ENCODE results near the gene PDHX. TPM values are rescaled to one million over a fixed set of nuclear protein-coding genes. Genes with fewer than 3 reads are reported as not detected.
"Not testable (repeated sequence)": the region's sequence is repeated elsewhere in the genome, so short reads cannot be mapped to it uniquely, and the experiment has no call there.

Gene PDHX
- total RNA-seq, 1 donor from 2014 or later, result 40.3 TPM

GRCh38 chr11:35014346-35014745, 97.9 kb downstream of the PDHX start:
- DNase-seq (ENCODE audit: extremely low spot score, unreplicated experiment), result no peak
- TF ChIP-seq, protein P1, sequence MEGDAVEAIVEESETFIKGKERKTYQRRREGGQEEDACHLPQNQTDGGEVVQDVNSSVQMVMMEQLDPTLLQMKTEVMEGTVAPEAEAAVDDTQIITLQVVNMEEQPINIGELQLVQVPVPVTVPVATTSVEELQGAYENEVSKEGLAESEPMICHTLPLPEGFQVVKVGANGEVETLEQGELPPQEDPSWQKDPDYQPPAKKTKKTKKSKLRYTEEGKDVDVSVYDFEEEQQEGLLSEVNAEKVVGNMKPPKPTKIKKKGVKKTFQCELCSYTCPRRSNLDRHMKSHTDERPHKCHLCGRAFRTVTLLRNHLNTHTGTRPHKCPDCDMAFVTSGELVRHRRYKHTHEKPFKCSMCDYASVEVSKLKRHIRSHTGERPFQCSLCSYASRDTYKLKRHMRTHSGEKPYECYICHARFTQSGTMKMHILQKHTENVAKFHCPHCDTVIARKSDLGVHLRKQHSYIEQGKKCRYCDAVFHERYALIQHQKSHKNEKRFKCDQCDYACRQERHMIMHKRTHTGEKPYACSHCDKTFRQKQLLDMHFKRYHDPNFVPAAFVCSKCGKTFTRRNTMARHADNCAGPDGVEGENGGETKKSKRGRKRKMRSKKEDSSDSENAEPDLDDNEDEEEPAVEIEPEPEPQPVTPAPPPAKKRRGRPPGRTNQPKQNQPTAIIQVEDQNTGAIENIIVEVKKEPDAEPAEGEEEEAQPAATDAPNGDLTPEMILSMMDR (conservative IDR thresholded peaks at IDR 0.05), result no peak
- peaks cover 7% of the 10 kb centered on the region for H3K4me1 Mint-ChIP-seq (ENCODE audit: unreplicated experiment)
- H3K9me3 Mint-ChIP-seq, result no peaks in the 10 kb centered on the region
- no peaks in the 10 kb centered on the region for H3K27me3 Mint-ChIP-seq
- no peaks in the 10 kb centered on the region for H3K36me3 Mint-ChIP-seq
- no peak overlapping the region for H3K27ac Mint-ChIP-seq
- H3K4me3 Mint-ChIP-seq, result no peak overlapping the region

GRCh38 chr11:35015621-35016387, 99.4 kb downstream of the PDHX start:
- no peaks in the 10 kb centered on the region for H3K27me3 Mint-ChIP-seq
- no peak overlapping the region for H3K4me3 Mint-ChIP-seq
- no peak overlapping the region for H3K27ac Mint-ChIP-seq
- TF ChIP-seq, protein P1 (conservative IDR thresholded peaks at IDR 0.05), result no peak
- no peaks in the 10 kb centered on the region for H3K9me3 Mint-ChIP-seq
- DNase-seq (ENCODE audit: extremely low spot score, unreplicated experiment), result no peak
- H3K36me3 Mint-ChIP-seq, result no peaks in the 10 kb centered on the region
- no peaks in the 10 kb centered on the region for H3K4me1 Mint-ChIP-seq (ENCODE audit: unreplicated experiment)

GRCh38 chr11:35016916-35017315, 100.5 kb downstream of the PDHX start:
- TF ChIP-seq, protein P1 (conservative IDR thresholded peaks at IDR 0.05), result no peak
- Mint-ChIP-seq H3K36me3 (no peaks in the 10 kb centered on the region), H3K4me3 (no peak overlapping the region), H3K27ac (no peak overlapping the region), H3K4me1 (ENCODE audit: unreplicated experiment) (no peaks in the 10 kb centered on the region), H3K9me3 (peaks cover 7% of the 10 kb centered on the region), H3K27me3 (no peaks in the 10 kb centered on the region)
- no peak for DNase-seq (ENCODE audit: extremely low spot score, unreplicated experiment)

DNA sequence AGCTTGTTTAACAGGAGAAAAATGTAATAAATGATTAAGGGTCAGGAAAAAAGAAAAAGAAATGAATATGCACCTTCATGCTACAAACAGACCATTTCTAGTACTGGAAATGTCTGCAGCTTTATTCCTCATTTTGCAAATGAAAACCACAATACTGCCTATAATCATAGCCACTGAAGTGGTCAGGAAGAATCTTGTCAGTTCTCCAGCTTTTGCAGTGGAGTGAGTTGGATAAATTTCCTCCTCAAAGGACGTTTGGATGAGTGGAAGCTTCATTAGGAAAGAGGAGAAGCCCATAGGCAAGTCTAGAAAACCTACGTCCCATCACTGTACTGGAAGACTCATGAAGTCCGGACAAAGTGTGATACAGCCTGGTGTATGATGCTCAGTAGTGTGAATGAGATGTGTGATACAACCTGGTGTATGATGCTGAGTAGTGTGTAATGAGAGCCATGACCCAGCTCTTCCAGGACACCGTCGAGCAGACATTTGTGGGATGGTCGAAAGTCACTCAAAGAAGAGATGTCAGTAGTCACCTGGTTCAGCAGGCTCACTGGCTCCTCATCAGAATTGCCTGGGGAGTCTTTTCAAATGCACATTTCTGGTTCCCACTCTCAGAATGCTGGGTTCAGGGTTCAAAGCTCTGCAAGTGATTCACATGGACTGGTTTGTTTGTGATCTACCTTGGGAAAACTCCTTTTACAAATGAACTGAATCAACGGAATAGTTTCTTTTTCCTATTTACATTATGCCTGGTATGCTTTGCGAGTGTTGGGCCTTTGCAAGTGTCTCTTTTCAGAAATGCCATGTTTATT, 101.3 kb downstream of the PDHX start:
- Mint-ChIP-seq H3K4me3 (no peak overlapping the region), H3K27me3 (no peaks in the 10 kb centered on the region), H3K27ac (no peak overlapping the region), H3K9me3 (peaks cover 7% of the 10 kb centered on the region), H3K4me1 (ENCODE audit: unreplicated experiment) (no peaks in the 10 kb centered on the region), H3K36me3 (no peaks in the 10 kb centered on the region)
- DNase-seq (ENCODE audit: extremely low spot score, unreplicated experiment), result no peak
- TF ChIP-seq, protein P1 (conservative IDR thresholded peaks at IDR 0.05), result no peak

- Mint-ChIP-seq H3K9me3 (peaks cover 26% of the 10 kb centered on the region), H3K27me3 (no peaks in the 10 kb centered on the region), H3K36me3 (no peaks in the 10 kb centered on the region), H3K4me1 (ENCODE audit: unreplicated experiment) (no peaks in the 10 kb centered on the region), H3K27ac (no peak overlapping the region), H3K4me3 (no peak overlapping the region)
- TF ChIP-seq, protein P1 (conservative IDR thresholded peaks at IDR 0.05), result no peak
- no peak for DNase-seq (ENCODE audit: extremely low spot score, unreplicated experiment)
These were observed 105.2 kb downstream of the PDHX start for GRCh38 chr11:35021589-35021988.

DNA sequence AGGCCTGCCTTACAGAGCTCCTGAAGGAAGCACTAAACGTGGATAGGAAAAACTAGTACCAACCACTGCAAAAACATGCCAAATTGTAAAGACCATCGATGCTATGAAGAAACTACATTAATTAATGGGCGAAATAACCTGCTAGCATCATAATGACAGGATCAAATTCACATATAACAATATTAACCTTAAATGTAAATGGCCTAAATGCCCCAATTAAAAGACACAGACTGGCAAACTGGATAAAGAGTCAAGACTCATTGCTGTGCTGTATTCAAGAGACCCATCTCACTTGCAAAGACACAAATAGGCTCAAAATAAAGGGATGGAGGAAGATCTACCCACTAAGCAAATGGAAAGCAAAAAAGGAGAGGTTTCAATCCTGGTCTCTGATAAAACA, 107.5 kb downstream of the PDHX start:
- not testable (repeated sequence) for DNase-seq (ENCODE audit: extremely low spot score, unreplicated experiment); H3K27me3 Mint-ChIP-seq; H3K27ac Mint-ChIP-seq; H3K4me1 Mint-ChIP-seq (ENCODE audit: unreplicated experiment); H3K36me3 Mint-ChIP-seq; H3K4me3 Mint-ChIP-seq
- peaks cover 26% of the 10 kb centered on the region for H3K9me3 Mint-ChIP-seq

DNA sequence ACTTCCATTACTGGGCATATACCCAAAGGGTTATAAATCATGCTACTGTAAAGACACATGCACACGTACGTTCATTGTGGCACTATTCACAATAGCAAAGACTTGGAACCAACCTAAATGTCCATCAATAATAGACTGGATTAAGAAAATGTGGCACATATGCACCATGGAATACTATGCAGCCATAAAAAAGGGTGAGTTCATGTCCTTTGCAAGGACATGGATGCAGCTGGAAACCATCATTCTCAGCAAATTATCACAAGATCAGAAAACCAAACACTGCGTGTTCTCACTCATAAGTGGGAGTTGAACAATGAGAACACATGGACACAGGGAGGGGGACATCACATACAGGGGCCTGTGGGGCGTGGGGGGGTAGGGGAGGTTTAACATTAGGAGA, 111.6 kb downstream of the PDHX start:
- H3K36me3 Mint-ChIP-seq; H3K27ac Mint-ChIP-seq; H3K4me3 Mint-ChIP-seq; DNase-seq (ENCODE audit: extremely low spot score, unreplicated experiment); H3K4me1 Mint-ChIP-seq (ENCODE audit: unreplicated experiment); H3K27me3 Mint-ChIP-seq: not testable (repeated sequence)
- peaks cover 18% of the 10 kb centered on the region for H3K9me3 Mint-ChIP-seq
